ENCODE results near the gene DOCK3.

- TF ChIP-seq TAF1 (IDR thresholded peaks at IDR 0.05; ENCODE audit: borderline replicate concordance, insufficient read depth, low read length), result no peak
- TF ChIP-seq POLR2AphosphoS5 (IDR thresholded peaks at IDR 0.05; ENCODE audit: low read depth, low read length), result no peak
- TF ChIP-seq SIN3A (IDR thresholded peaks at IDR 0.05; ENCODE audit: borderline replicate concordance, insufficient read depth, low read length), result no peak
These were observed 312.0 kb downstream of the DOCK3 start for GRCh38 chr3:50986726-50987125.

All from PFSK-1 (cell line).